ENCODE data around the gene PHKB. TPM values are rescaled to one million over a fixed set of nuclear protein-coding genes. Genes with fewer than 3 reads are reported as not detected.

The PHKB gene
- total RNA-seq: 26.0 and 27.1 TPM in 2 replicates

GRCh38 chr16:47460711-47461597 is at the start of gene PHKB, which contains the start of gene ITFG1:
Gene PHKB, plus strand, starts transcription at chr16:47461331. Its CDS starts 20 bp downstream, at chr16:47461351.
Gene ITFG1, minus strand, starts transcription at chr16:47461063. Its CDS starts 18 bp downstream, at chr16:47461045.

Other genes starting within 250 kb of the PHKB start
- gene ITFG1, start 268 bp upstream of the PHKB start, total RNA-seq: 40.4 and 69.3 TPM in 2 replicates

Data from cardiac atrium fibroblast (primary cell).